HUDEP-2 (cell line): ENCODE data around the gene PSD4.

ENCODE experiments used
- DNase-seq, 76 experiments: peaks; one replicate each; lab custom pipeline; 2025; ENCODE audit not compliant: unreplicated experiment in 76 of 76; lab: John Stamatoyannopoulos, UW

Gene PSD4

DNA sequence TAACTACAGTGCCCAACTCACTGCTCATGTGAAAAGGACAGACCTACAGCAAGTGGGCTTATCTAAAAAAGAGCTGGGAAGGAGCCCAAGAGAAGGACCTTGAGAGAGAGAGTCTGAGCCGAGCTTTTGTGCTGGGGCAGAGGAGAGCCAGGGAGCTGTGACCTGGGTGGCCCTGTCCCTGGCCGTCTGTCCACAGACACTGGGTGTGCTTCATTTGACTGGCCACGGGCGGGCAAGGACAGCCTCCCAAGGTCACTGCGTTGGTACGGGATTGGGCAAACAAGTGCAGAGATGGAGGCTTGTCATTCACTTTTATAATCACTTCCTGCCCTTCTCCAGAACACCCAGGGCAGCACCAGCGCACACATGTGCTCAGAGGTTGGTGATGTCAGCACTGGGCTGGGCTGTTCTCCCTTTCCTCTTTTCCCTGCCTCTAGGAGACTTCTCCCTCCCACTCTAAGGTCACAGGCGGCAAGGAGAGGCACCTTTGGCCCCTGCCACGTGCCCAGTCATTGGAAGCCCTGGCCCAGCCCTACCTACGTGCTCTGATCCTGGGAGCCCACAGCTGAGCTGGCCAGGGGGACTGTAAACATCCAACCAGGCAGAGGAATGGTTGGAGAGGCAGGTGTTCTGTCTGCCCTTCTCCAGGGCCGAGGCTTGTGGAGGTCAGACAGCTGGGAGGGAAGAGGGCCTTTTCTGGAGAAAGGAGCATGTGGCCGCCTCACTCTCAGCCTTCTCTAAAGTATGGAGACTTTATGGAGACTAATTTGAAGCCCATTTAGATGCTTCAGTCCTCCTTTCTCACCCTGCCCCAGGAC lies 6.4 kb upstream of the PSD4 start:
- DNase-seq, result no peak

DNA sequence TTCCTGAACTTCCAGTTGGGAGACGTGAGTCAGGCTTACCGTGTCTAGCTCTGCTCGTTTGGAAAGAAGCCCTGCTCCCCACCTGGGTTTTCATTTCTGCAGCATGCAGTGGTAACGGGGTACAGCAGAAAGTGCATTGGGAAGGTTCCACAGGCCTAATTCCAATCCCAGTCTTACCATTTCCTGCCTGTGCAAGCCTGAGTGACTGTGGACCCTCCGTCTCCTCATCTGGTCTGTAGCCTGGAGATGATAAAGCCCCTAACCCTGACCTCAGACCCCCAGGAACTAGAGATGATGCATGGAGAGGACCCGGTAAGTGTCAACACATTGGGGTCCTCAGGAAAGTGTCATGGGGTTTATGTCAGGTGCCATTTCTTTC lies 5.8 kb upstream of the PSD4 start:
- DNase-seq, result no peak

DNA sequence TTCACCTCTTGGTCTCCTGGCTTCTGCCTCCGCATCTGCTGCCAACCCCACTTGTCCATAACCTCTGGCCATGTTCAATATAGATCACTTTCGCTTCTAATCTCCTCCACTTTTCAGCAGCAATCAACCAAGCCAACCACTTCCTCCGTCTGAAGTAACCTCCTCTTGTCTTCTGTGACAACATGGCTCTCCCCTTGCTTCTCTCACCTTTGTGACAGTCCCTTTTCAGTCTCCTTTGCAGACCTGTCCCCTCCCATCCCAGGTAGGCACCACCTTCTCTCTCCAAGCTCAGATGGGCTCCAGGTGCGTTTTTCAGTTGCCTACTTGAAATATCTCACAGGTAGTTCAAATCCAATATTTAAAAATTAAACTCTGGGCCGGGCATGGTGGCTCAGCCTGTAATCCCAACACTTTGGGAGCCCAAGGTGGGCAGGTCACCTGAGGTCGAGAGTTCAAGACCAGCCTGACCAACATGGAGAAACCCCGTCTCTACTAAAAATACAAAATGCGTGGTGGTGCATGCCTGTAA lies 4.7 kb upstream of the PSD4 start:
- no peak for DNase-seq

DNA sequence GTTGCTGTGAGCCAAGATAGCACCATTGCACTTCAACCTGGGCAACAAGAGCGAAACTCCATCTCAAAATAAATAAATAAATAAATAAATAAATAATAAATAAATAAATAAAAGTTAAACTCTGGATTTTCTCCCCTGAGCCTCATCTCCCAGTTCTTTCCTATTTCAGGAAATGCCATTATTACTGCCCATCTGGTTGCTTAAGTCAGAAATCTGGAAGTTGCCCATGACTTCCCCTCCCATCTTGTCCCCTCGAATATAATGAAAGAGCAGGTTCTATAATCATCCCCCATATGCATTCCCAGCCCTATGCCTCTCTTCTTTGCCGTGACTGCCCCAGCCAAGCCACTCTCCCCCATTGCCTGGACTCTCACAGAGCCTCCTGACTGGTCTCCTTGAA lies 4.2 kb upstream of the PSD4 start:
- DNase-seq, result no peak

GRCh38 chr2:113171334-113172075 lies 2.3 kb upstream of the PSD4 start:
- no peak for DNase-seq

DNA sequence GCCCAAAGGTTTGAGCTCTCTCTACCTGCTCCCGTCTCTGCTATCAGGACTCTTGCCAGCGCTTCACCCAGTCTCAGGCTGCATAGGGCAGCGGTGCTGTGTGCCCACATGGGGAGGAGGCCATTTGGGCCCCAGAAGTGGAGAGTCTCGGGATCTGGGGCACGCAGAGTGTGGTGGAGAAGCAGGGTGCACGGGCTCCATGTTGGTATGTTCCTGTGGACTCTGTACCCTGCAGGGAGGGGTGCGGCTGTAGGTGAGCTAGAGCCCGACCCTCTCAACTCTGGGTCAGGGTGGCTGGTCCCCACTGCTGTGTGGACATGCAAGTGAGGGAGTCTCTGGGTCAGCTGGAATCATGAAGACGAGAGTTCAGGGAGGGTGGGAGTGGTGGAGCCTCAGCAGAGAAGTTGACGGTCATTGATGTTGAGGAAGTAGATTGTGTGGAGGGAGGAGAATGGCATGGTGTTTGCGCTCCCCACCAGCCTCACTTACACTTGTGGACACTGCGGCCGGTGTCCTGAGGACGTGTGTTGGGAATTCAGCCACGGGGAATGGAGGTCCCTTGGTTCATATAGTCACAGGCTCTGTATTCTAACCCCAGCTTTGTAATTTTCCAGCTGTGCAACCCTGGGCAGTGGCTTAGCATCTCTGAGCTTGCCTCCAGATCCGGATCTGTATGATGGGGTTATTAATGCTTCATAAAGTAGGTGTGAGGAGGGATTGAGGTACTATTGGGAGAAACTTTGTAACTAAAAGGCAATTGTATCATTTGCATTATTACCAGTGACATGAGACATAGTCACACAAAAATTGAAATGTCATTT lies 840 bp upstream of the PSD4 start:
- no peak for DNase-seq

DNA sequence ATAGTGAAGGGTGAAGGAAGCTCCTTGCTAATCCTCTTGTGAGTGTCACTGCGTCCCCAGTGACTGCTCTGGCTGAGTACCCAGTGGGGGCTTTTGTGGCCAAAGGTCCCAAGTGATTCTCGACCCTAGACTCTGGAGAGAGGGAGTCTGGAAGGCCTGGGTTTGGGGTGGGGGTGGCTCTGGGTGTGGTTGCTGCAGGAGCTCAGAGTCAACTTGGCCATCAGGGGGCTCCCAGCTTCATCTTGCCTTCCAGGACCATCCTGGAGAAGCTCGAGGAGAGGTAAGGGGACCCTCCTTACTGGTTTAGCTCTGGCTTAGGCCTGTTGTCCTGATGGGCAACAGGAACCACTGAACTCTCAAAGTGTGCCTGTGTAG lies 592 bp downstream of the PSD4 start:
- DNase-seq, result peak in 3 of 76 experiments; percentile 5 to 10 (median 7)

GRCh38 chr2:113175042-113175628 lies 1.4 kb downstream of the PSD4 start:
- no peak for DNase-seq

DNA sequence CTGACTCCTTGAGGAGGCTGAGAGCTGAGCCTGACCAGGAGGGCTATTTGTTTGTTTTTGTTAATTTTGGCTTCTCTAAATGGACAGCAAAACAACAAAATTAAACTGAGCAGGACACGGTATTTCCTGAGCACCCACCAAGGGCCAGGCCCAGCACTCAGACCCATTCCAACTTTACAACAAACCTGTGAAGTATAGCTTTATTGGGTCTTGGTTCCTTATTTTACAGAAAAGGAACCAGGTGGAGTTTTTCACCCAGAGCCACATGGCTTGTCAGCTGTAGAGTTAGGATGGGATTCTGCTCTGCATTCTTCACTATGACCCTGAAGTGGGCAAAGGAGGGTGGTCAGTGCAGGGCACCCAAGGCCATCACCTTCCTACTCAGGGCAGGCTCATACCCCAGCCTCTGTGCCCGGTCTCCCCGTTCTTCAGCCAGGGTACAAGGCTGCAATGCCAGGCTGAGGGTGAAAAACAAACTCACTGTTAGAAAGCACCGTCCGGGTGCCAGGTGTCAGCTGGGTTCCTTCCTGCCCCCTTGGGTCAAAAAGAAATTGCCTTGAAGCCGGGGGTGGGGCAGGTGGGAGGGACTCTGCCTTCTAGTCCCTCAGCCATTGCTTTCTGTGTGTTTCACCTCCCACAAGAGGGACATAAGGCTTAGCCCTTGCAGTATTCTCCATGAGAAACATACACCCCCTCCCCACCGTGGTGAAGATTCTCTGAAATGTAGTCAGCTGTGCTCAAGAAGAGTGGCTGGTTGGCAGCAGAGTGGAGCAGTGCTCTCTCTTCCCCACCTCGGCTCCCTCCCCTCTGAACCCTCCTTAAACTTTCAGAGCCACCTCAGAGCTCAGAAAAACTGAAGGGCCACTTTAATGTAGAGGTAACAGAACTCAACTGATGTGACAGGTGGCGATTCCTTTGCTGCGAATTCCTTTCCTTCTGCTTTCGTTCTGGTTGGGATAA lies 2.2 kb downstream of the PSD4 start:
- peak in 2 of 76 experiments; percentile 1 to 4 for DNase-seq

DNA sequence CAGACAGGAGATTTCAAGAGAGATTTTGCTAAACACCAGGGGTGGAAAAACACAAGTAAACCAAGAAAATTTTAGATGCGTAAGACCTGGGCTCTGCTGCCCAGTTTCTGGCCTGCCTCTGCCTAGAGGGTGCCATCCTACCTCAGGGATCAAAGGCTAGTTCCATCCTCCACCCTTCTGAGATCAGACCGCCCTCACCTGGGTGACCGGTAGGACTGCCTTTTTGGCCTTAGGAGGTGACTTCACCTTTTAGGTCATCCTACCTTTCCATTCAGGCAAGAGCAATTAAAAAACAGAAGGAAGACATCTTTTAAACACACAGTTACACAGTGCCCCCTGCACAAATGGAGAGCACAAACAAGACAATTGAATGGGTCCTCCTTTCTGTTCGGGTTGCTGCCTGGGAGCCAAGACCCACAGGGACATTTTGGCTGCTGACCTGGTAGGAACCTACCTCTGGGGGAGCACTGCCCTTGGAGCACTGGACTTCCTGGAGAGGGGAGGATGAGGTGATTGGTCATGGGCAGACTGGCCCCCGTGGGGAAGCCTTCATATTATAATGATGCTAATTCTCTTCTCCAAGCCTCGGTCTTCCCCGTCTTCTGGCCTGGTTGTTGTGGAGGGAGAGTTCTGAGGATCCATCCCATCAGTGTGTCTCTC lies 3.1 kb downstream of the PSD4 start:
- DNase-seq, result no peak

DNA sequence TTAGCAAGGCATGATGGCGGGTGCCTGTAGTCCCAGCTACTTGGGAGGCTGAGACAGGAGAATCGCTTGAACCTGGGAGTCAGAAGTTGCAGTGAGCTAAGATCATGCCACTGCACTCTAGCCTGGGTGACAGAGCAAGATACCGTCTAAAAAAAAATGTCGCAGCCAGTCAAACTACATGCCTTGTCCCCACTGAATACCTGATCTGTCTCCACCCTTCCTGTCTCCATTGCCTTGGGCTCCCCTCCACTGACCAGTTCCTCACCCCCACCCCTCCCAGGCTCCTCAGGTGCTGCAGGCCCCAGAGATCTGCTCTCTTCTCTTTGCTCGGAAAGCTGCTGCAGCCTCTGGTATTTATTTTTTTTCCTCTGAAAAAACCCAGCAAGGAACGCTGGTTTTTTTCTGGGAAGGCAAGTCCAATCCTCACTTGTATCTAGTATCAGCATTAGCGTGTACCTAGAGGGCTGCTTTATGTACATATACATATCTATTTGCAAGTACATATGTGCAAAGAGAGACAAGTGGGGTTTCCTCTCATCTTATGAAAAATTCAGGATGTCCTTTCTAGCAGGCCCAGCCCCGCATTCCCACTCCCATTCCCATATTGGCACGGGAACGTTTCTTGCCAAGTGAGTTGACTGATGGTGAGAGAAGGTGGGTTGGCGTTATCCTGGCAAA lies 4.4 kb downstream of the PSD4 start:
- DNase-seq, result no peak

- DNase-seq, result no peak
These were observed 5.1 kb downstream of the PSD4 start for GRCh38 chr2:113178891-113179290.

GRCh38 chr2:113179446-113180045 lies 5.8 kb downstream of the PSD4 start:
- DNase-seq, result no peak

DNA sequence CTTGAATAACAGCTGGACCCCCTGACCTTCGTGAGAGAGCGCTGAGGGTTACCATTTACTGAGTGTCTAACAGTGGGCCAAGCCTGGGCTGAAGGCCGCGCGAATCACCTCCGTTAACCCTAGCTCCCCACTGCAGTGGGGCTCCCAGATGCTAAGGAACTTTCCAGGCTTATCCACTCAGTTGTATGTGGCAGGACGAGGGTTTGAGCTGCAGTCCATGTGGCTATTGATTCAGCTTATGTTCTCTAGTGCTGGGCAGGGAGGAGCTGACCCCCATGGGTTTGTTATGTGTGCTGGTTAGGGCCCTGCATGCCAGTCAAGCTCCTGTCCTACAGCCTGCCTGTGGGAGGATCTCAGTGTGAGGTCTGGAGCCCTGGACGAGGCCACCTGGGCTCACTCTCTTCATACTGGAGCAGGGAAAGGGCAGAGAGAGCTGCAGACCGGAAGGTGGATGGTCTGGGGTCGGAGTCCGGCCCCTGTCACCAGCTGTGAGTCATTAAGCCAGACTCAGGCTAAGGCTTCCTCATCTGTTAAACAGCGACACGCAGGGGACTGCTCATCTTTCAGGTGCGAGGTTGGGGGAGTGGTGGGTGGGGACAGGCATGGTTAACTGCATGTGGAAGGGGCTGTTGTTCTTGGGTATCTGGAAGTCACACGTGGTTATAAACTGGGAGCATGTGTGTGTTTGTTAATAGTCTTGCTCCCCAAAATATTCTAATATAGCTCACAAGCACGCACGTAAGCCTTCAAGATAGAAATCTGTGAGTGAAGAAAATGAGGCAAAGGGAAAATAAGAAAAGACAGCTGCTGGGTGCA lies 6.6 kb downstream of the PSD4 start:
- no peak for DNase-seq

GRCh38 chr2:113181258-113182051 lies 7.7 kb downstream of the PSD4 start:
- DNase-seq, result peak in 62 of 76 experiments; percentile 6 to 67 (median 33)

DNA sequence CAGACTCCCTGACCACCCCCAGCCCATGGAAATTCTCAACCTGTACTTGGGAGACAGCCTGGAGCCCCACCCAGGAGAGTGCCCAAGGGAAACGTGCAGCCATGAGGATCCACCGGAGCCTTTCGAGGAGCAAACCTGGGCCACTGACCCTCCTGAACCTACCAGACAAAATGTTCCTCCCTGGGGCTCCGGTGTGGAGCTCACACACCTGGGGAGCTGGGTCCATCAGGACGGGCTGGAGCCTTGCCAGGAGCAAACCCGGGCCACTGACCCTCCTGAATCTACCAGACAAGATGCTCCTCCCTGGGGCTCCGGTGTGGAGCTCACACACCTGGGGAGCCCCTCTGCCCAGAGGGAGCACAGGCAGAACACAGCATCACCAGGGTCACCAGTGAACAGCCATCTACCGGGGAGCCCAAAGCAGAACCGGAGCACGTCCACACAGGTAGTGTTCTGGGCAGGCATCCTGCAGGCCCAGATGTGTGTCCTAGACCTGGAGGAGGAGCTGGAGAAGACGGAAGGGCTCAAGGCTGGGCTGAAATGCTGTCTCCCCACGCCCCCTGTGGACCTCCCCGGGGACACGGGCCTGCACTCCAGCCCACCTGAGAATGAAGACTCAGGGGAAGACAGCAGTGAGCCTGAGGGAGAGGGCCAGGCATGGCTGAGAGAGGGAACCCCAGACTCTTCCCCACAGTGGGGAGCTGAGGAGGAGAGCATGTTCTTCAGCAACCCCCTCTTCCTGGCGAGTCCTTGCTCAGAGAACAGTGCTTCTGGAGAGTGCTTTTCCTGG lies 8.9 kb downstream of the PSD4 start:
- no peak for DNase-seq
